Measurements from ENCODE around the gene REEP3. TPM values are rescaled to one million over a fixed set of nuclear protein-coding genes. Genes with fewer than 3 reads are reported as not detected.

REEP3 gene
- total and polyA plus RNA-seq, 2 of the 4 experiments (the other 2 are of a cell fraction), result 11.7 to 28.9 TPM

- H2AK9ac ChIP-seq (replicated peaks; ENCODE audit: low read depth, low read length, poor library complexity), result no peak overlapping the region
- ATAC-seq (ENCODE audit: low read depth) (no peak), DNase-seq (no peak)
- no peak overlapping the region for H2AK5ac ChIP-seq (ENCODE audit: low read depth, low read length)
- H3K4me3 ChIP-seq (ENCODE audit: insufficient read depth, low read depth, low read length), result no peak overlapping the region
- no peak overlapping the region for H3K18ac ChIP-seq (ENCODE audit: low read depth, low read length)
- no peaks in the 10 kb centered on the region for H3K79me1 ChIP-seq (ENCODE audit: low read depth in 1 of 2, low read length in 2 of 2)
- no peak overlapping the region for H3K27ac ChIP-seq (ENCODE audit: insufficient read depth, low read length)
- H4K20me1 ChIP-seq (ENCODE audit: insufficient read depth, low read length), result no peaks in the 10 kb centered on the region
- H2BK20ac ChIP-seq (ENCODE audit: low read depth, low read length), result no peak overlapping the region
- H2BK15ac ChIP-seq (ENCODE audit: low read depth, low read length), result no peak overlapping the region
- H3K9me3 ChIP-seq (ENCODE audit: control insufficient read depth, insufficient read depth, low read length), result no peaks in the 10 kb centered on the region
- dilution Hi-C loops (cut with HindIII; ENCODE audit: low sequenced_read_pairs, unreplicated experiment) (no loop called here), intact Hi-C loops (cut with micrococcal nuclease) (no loop called here), in situ Hi-C loops (cut with MboI; ENCODE audit: low sequenced_read_pairs) (no loop called here)
- no TSS peak for BruUV-seq (replicated peaks)
- H3K14ac ChIP-seq (replicated peaks; ENCODE audit: low read depth, low read length), result no peak overlapping the region
- CTCF ChIA-PET, result interaction anchor here (1.0 to 1.1 kb wide), 2 partner anchors 12 to 123 kb away, joined by 3 read pairs; no protein-coding TSS in a partner anchor
- H2BK5ac ChIP-seq (ENCODE audit: low read depth, low read length, poor library complexity, severe bottlenecking), result no peak overlapping the region
- H3K27me3 ChIP-seq (ENCODE audit: control insufficient read depth, insufficient read depth, low read length), result no peaks in the 10 kb centered on the region
- no peaks in the 10 kb centered on the region for H3K9me1 ChIP-seq (ENCODE audit: insufficient read depth, low read length)
- POLR2A ChIA-PET (ENCODE audit: unreplicated experiment), result no interaction called here
- H3K23ac ChIP-seq (ENCODE audit: low read depth, low read length), result no peak overlapping the region
- H4K8ac ChIP-seq (ENCODE audit: low read depth in 2 of 2, low read length in 2 of 2), result no peak overlapping the region
- H3K4ac ChIP-seq (ENCODE audit: low read depth, low read length), result no peak overlapping the region
- no peak overlapping the region for H3K4me2 ChIP-seq (ENCODE audit: low read depth, low read length)
- no peak overlapping the region for H3K9ac ChIP-seq (ENCODE audit: low read depth, low read length)
- H3K56ac ChIP-seq (ENCODE audit: extremely low read depth, insufficient read depth, low read length), result no peak overlapping the region
- H4K5ac ChIP-seq (ENCODE audit: low read depth, low read length), result no peak overlapping the region
- WGBS, 2 experiments (ENCODE audit: extremely low coverage in 2 of 2, insufficient read length in 1 of 2), result no CpG with 5 or more reads among the region's 4 CpGs
- no peak overlapping the region for H2BK120ac ChIP-seq (ENCODE audit: low read depth, low read length)
- no peaks in the 10 kb centered on the region for H3K36me3 ChIP-seq (ENCODE audit: control insufficient read depth, insufficient read depth, low read length)
- peaks cover 2% of the 10 kb centered on the region; the same call in 1 of the 2 replicates for H3K4me1 ChIP-seq (ENCODE audit: control insufficient read depth, insufficient read depth, low read length)
- no peak overlapping the region for H2AFZ ChIP-seq (replicated peaks; ENCODE audit: low read length, poor library complexity)
- no peak overlapping the region for H4K91ac ChIP-seq (ENCODE audit: insufficient read depth, low read depth, low read length)
- TF ChIP-seq FOS (IDR thresholded peaks at IDR 0.05; ENCODE audit: low read depth, low read length) (no peak), MXI1 (IDR thresholded peaks at IDR 0.05; ENCODE audit: borderline replicate concordance, low read depth, low read length) (no peak), USF2 (IDR thresholded peaks at IDR 0.05; ENCODE audit: low read depth, low read length) (no peak), CHD1 (IDR thresholded peaks at IDR 0.05; ENCODE audit: low read depth, low read length) (no peak), BHLHE40 (IDR thresholded peaks at IDR 0.05; ENCODE audit: low read depth, low read length) (no peak), CTCF (conservative IDR thresholded peaks at IDR 0.05; ENCODE audit: low read depth, low read length) (no peak), NFE2L2 (IDR thresholded peaks at IDR 0.05; ENCODE audit: low read depth, low read length) (no peak), RFX5 (IDR thresholded peaks at IDR 0.05; ENCODE audit: low read depth, low read length) (no peak), RAD21 (IDR thresholded peaks at IDR 0.05; ENCODE audit: low read length) (no peak)
These were observed 123.4 kb downstream of the REEP3 start for GRCh38 chr10:63644418-63645142.

All from IMR-90 (cell line).